Right renal pelvis (tissue), 4 donors: ENCODE measurements around the gene CREB3L1. TPM values are rescaled to one million over a fixed set of nuclear protein-coding genes. Genes with fewer than 3 reads are reported as not detected.
A peak's percentile ranks its signal among the peaks of the same experiment; 100 is the strongest.
"Not testable (repeated sequence)": the region's sequence is repeated elsewhere in the genome, so short reads cannot be mapped to it uniquely, and the experiment has no call there.

Experiments
- DNase-seq, 4 donors: peaks; one replicate each; pipeline ENCODE4 v3.0.0-alpha.2; 2013; ENCODE audit warnings: low read depth in 4 of 4, low spot score in 3 of 4, missing footprints in 1 of 4
- polyA plus RNA-seq, 4 donors: library from polyadenylated mRNA; unstranded; fragments of 120-200 nt; gene quantifications; one replicate each; pipeline ENCODE4 v1.2.1, GENCODE V29; 2013; ENCODE audit not compliant: insufficient read length in 4 of 4

Gene CREB3L1
- polyA plus RNA-seq, 4 donors: 15.2 to 22.1 (median 17.7) TPM

DNA sequence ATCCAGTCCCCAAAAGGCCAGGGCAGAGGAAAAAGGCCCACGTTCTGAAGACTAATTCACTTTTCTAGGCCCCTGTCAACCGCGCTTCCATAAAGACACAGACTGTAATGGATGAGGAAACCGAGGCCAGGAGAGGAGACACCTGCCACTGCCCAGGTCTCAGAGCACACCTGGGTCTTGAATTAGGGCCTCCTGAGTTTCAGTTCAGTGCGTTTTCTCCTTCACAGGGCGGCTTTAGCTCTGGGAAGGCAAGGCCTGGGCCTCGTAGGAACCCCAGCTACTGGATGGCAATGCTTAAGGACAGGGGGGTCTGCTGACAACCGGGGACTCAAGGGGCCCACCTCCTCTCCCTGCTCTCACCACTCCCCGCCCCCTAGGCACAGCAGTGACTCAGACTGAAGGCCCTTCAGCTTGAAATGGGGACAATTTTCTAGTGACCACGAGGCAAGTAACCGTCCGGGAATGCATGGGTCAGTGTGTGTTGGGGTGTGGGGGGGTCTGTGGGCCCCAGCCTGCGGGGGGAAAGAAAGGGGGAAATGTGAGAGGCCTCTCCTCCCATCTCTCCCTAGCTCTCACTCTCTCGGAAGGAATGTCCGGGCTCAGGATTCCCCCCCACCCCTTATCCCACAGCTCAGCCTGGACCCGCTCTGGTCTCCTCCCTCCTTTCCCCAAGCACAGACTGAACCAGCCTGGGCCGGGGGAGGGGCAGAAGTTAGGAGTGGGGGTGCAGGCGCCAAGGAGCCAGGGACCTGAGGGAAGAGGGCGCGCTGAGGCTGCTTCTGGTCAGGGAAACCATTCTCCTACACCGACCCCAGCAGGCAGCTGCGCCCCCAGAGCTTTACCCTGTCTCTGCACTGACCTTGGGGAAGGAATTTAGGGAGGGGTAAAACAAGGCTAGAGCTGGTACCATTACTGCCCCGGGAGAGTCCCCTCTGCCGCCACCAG is 17.2 kb downstream of the CREB3L1 start:
- no peak for DNase-seq

DNA sequence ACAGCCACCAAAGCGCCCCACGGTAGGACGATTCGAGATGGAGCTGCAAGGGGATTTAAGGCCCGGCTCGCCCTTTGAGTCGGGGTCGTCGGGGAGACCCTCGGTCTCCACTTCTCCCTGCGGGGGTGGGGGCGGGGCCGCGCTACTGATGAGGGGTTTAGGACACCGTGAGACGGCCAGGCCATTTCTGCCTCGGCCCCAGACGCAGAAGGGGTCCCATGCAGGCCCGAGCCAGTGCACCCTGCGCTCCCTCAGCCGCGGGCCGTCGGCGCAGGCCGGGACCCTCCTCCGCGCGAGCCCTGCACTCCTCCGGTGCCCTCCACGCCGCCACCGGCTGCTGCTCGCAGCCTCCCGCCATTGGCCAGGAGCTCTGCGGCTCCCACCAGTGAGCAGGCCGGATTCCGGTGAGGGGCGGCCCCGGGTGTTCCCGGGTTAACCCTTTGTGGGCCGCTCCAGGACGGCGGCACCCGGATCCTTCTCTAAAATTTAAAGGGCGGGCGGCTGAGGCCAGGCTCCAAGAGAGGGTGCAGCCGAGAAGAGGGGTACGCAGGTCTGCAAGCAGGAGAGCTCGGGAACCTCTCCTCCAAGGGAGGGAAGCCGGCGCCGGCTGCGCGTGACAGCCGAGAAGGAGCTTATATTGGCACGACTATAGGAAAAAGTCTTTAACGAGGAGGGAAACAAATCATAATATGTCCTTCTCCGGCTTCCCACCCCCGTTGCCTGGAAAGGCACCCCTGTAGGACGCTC is 18.0 kb downstream of the CREB3L1 start:
- peak in 2 of 4 donors; percentile 64 to 66 for DNase-seq

DNA sequence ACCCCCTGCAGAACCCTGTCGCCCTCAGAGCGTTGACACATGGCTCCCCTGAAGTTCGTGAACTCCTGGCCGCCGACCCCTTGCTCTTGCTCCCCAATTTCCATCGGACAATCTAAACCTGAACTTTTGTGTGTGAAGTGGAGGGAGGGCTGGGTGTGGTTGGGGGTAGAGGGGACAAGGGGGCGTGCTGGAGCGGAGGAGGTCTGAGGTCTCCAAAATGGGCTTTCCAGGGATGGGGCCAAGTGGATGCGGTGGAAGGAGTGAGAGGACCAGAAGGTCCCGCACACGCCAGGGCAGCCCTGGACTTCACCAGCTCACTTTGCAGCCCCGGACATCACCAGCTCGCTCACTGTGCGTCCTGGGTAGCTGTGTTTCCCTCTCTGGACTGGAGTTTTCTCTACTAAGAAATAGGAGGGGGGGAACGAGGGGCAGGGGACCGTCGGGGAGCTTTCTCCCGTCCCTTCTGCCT is 18.6 kb downstream of the CREB3L1 start:
- DNase-seq: no peak

DNA sequence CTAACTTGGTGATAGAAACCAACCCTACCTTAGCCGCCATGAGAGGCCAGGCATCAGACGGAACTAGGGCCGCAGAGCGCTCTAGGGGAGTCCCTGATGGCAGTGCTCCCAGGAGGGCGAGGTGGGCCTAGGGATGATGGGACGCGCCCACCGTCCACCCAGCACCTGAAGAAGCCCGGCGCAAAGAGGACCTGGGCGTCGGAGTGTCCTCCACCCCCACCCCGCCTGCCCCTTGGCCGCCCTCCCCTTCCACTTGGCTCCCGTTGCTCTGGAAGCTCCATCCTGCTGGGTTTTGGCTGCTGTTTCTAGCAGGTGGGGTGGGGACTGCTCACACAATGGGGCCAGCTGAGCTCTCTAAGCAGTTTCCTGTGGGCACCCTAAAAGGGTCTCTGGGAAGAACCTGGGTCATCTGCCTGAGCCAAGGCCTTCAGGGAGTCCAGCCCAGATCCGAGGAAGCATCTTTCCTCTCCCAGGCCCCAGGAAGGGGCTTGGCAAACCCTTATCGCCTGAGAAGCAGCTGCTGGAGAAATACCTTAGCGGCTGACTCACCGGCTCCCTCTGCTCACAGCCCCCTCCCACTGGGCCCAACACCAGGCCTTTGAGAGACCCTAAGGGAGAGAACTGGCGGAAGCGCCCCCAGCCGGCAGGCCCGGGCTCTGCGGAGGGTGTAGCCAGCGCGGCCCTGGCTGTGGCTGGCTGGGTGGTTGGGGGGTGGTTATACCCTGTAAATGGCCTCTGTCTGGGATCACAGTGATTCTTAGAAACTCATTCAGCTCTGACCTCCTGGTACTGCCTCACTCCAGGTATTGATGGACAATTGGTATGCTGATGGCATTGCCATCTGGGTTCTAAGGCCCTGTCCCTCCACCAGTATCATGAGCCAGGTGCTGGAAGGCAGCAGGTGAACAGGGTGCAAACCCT is 19.3 kb downstream of the CREB3L1 start:
- no peak for DNase-seq

DNA sequence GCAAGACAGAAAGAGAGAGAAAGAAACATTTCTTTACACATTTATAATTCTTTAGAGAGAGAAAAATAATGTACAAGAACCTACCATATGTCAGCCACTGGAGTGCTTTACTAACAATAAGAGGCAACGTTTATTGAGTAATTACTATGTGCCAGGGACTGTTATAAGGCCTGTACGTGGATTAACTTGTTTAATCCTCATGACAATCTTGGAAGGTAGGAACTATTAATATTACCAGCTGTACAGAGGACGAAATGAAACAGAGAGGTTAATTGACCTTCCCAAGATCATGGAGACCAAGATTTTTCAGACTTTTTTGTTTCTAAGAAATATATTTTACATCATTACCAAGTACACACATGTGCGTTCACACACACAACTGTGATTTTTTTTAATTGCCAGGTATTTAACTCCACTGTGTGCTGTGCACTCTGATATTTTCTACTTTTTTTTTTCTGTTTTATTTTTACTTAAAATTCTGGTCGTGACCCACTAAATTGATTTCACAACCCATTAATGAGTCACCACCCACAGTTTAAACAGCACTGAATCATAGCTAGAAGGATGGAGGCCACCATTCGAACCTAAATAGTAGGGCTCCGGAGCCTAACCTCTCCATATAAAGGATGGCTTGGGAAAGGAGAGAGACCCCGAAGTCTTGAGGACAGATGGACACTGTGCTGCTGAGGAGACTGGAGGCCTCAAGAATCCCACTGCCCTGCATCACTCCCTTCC is 21.4 kb downstream of the CREB3L1 start:
- DNase-seq: no peak

DNA sequence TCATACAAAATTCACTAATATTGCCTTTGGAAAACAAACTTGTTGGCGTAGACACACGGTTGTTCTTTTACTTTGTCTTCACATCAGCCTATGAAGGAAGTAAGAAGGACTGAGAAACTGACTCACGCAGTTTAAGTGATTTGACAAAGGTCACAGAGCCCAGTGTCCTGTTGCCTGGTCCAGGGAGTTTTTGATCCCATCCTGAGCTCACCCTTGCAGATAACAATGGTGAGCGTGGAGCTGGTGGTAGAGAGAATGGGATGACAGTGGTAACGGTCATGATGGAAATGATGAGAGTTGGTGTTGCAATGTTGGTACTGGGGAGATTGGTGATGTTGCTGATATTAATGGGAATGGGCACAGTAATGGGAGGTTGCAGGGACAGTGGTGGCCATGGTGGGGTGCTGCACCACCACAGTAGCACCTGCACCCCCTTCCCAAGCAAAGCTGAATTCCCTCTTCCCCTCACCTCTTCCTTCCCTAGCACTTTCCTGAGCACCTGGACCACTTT is 22.0 kb downstream of the CREB3L1 start:
- no peak for DNase-seq

DNA sequence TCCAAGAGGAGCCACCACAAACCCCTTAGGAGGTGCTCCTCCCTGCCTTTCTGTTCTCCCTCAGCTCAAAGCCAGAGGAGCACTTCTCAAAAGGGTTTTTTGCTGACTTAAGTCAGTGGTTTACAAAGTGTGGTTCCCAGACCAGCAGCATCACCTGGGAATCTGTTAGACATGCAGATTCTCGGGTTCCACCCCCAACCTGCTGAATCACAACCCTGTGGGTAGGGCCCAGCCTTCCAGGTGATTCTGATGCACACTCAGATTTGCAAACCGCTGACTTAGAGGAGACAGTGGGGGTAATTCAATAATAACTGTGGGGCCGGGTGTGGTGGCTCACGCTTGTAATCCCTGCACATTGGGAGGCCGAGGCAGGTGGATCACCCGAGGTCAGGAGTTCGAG is 22.8 kb downstream of the CREB3L1 start:
- no peak for DNase-seq

DNA sequence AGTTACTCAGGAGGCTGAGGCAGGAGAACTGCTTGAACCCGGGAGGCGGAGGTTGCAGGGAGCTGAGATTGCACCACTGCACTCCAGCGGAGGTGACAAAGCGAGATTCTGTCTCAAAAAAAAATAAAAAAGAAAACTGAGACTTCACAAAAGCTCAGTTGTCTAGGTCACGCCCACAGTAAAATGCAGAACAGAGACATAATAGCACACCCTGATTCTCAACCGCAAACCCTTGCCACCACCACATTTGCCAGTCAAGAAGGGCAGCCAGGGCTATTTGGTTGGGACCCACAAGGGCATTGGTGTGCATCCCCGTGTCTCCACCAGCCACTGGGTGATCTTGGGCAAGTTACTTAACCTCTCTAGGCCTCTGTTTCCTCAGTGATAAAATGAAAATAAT is 25.4 kb downstream of the CREB3L1 start:
- no peak for DNase-seq

DNA sequence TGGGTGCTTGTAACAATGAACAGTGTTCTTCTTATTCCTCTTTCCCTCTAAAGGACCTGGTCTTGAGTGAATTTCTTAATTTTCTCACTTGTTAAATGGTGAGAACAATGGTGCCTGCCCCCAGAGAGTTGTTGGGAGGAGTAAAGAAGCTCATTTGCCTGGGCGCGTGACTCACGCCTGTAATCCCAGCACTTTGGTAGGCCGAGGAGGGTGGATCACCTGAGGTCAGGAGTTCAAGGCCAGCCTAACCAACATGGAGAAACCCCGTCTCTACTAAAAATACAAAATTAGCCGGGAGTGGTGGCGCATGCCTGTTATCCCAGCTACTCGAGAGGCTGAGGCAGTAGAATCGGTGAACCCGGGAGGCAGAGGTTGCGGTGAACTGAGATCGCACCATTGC is 26.6 kb downstream of the CREB3L1 start:
- not testable (repeated sequence) for DNase-seq

DNA sequence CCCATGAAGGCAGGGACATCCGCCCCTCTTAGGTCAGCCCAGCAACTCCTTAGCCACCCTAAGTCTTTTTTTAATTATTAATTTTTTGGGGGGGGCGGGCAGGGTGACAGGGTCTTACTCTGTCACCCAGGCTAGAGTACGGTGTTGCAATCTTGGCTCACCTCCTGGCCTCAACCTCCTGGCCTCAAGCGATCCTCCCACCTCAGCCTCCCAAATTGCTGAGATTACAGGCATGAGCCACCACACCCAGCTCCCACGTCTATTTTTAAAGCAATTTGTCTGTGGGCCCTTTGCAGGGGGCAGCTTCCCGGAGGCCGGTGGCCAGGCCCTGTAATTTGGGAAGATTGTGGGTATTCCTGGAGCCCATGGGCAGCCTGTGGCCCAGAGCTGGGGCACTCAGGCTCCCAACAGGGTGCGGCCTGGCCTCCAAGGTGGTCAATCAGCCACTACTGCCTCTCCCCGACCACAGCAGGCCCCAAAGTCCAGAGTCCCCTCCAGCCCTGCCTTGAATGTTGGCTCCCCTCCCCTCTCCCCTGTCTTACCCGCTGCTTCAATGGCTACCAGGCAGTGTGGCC is 27.2 kb downstream of the CREB3L1 start:
- no peak for DNase-seq

DNA sequence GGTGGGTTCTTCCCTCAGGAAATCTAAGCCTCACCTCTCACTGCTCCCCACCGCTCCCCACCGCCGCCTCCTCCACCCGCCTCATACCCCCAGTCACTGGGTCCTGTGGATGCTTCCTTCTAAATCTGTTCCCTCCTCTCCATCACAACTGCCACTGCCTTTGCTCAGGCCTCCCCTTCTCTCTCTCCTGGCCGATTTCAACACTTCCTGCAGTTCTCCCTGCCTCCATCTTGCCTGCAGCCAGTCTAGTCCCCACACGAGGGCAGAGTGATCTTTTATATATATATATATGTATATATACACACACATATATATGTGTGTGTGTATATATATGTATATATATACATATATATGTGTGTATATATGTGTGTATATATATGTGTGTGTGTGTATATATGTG is 27.8 kb downstream of the CREB3L1 start:
- DNase-seq: no peak

DNA sequence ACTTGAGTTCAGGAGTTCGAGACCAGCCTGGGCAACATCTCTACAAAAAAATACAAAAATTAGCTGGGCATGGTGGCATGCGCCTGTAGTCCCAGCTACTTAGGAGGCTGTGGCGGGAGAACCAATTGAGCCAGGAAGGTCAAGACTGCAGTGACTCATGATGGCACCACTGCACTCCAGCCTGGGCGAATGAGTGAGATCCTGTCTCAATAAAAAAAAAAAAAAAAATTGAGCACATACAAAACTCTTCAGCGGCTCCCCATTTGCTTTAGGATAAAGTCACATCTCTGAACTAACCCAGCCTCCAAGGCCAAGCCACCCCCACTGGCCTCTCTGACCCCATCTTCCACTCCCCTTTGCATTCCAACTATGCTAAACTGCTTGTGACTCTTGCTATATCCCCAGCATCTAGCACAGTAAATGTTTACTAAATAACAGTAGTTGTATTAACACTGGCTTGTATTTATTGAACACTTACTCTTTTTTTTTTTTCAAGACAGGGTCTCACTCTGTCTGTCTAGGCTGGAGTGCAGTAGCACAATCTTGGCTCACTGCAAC is 28.9 kb downstream of the CREB3L1 start:
- DNase-seq: no peak

DNA sequence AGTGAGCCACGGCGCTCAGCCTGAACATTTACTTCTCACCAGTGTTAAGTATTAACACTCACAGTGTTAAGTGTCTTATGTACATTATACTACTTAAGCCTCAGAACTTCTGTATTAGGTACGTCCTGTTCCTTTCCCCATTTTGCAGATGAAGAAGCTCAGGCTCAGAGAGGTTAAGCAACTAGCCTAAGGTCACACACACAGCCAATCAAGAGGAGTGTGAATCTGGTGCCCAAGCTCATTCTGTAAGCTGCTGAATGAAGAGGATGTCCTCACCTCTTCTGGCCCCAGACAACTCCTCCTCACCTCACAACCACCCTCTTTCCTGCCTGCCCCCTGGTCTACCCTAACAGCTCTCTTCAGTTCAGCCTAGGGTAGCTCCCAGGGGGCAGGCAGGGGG is 29.9 kb downstream of the CREB3L1 start:
- no peak for DNase-seq

DNA sequence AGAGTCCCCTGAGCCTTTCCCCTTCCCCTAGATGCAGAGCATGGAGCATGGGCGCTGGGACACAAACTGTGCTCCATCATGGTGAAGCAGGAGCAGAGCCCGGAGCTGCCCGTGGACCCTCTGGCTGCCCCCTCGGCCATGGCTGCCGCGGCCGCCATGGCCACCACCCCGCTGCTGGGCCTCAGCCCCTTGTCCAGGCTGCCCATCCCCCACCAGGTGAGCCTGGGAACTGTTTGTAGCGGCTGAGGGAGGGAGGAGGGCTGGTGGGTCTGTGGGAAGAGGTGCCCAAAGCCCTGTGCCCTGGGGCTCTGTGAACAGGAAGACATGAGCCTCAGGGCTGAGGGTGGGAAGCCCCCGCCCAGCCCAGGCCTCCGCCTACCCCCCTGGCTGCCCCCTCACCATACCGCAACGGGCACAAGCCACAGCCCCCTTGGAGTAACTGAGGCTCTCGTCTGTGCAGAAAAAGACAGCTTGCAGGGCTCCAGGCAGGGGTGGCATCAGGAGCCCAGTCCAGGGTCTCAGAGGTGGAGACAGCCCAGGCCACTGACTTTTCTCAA is 30.4 kb downstream of the CREB3L1 start:
- no peak for DNase-seq

DNA sequence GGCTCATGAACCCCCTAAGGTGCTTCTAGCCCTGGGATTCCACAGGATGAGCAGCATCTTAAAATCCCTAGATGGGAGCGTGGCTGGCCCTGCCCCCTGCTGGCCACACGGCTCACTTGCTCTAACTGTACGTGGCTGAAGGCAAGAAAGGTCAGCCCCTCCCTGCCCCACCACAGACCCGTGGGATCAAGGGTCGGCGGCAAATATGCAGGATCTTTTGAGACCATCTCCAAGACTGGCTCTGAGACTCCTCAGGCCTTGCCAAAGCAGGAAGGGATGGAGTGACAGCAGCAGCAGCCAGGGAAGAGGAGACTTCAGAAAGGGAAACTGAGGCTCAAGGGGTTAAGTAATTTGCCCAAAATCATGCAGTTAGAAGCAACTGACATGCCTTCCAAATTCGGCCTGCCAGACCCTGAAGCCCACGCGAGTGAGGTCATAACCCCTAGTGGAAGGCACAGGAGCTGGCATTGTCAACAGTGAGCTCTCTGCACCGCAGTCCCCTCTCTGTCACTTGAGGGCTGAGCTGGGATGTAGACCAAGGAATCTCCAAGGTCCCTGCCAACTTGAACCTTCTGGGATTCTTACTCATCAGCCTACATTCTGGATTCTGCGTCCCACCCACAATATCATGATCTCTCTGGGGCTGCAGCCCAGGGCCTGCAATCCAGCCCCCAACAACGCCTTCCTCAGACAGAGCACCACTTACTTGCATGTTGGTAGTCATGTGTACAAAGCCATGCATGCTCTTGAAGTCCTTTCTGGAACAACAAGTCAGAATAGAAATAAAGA is 31.4 kb downstream of the CREB3L1 start:
- no peak for DNase-seq

DNA sequence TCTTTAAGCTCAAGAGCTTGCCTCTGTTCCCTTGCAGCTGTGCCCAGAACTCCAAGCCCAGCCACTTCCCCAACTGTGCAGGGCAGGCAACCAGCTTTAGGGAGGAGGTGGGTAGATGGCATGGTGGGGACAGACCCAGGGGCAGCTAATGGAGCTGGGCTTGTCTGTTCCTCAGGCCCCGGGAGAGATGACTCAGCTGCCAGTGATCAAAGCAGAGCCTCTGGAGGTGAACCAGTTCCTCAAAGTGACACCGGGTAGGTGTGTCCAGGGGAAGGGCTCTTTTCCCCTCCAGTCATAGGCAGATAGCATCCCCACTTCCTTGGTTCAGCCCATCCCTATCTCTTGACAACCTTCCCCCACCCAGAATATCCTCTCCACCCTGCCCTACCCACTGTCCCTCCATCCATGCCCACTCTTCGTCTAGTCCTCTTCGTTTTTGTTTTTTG is 32.4 kb downstream of the CREB3L1 start:
- no peak for DNase-seq

DNA sequence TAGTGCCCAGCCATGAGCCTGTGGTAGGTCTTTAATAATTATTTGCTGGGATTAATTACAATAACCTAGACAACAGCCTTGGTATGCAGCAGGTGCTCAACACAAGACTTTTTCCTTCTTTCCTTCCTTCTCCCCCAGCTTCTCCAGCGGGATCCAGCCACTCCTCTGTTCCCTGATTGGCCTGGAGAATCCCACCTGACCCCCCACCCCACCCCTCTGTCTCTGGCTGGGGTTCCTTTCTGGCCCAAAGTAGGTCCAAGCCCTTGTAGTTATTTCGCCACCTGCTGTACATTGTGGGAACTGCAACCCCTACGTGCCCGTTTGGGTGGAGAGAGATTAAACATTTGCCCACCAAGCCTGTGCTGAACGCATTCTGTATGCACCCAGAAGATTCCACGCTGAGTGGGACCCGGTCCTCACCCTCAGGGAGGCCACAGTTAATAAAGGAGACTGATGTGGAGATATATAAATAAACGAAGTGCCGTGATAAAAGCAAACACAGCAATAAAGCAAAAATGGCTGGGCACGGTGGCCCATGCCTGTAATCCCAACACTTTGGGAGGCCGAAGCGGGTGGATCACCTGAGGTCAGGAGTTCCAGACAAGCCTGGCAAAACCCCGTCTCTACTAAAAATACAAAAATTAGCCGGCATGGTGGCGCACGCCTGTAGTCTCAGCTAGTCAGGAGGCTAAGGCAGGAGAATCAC is 37.7 kb downstream of the CREB3L1 start:
- no peak for DNase-seq
